VCaP (cell line): ENCODE measurements around the gene POC1B.

Experiments used
- H3K27ac ChIP-seq: fragments of 450-650 bp; 2 replicates; pipeline ENCODE4 v1.5.1; 2017
- TF ChIP-seq, protein P1 (sequence below): fragments of 450-650 bp; conservative IDR thresholded peaks from 2 replicates; pipeline ENCODE4 v1.5.1; 2017; ENCODE audit warnings: mild to moderate bottlenecking, moderate library complexity

Gene POC1B

DNA sequence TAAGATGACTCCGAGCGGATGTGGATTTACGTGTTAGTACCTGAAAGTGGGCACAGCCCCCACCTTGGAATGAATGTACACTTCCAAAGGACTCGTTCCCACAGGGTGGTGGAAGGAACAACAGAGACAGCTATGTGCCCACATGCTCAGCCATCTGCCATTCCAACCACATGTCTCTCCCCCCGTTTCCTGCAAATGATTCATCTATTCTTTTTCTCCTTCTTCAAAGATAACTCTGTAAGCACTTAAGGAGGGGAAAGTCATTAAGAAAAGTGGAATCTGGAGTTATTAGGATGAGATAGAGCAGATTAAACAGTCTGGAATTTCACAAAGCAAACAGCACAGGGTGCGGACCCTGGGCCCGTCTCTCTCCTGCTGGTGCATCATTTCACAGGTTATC, 155.0 kb downstream of the POC1B start:
- TF ChIP-seq, protein P1, sequence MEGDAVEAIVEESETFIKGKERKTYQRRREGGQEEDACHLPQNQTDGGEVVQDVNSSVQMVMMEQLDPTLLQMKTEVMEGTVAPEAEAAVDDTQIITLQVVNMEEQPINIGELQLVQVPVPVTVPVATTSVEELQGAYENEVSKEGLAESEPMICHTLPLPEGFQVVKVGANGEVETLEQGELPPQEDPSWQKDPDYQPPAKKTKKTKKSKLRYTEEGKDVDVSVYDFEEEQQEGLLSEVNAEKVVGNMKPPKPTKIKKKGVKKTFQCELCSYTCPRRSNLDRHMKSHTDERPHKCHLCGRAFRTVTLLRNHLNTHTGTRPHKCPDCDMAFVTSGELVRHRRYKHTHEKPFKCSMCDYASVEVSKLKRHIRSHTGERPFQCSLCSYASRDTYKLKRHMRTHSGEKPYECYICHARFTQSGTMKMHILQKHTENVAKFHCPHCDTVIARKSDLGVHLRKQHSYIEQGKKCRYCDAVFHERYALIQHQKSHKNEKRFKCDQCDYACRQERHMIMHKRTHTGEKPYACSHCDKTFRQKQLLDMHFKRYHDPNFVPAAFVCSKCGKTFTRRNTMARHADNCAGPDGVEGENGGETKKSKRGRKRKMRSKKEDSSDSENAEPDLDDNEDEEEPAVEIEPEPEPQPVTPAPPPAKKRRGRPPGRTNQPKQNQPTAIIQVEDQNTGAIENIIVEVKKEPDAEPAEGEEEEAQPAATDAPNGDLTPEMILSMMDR = no peak
- H3K27ac ChIP-seq = no peak overlapping the region

DNA sequence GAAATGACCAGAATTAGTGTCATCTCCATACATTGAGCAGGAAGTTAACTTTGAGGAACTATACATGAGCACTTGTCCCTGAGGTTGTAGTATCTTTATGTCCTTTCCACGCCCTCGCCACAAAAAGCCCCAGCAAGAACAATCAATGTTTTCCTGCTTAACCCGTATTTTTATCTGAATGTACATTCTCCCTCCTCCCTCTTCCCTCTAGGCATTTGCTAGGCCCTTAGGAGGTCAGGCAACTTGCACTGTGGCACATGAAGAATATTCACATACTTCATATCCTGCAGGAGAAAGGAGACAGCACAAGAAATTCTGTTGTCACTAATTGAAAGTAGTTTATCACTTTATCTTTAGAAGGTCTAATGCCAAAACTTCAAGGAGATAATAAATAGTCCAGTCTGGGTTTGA, 155.4 kb downstream of the POC1B start:
- TF ChIP-seq, protein P1 = no peak
- H3K27ac ChIP-seq = no peak overlapping the region
